HG02943 (cell line): Measurements from ENCODE around the gene TOGARAM2.
"Not testable (repeated sequence)": the region's sequence is repeated elsewhere in the genome, so short reads cannot be mapped to it uniquely, and the experiment has no call there.

ENCODE experiments used
- ATAC-seq: cut with Tn5 transposase; IDR thresholded peaks from one replicate; pipeline ENCODE4 v1.9.1; 2021; ENCODE audit warnings: mild to moderate bottlenecking, low read depth, moderate library complexity; ENCODE audit not compliant: unreplicated experiment

Gene TOGARAM2

DNA sequence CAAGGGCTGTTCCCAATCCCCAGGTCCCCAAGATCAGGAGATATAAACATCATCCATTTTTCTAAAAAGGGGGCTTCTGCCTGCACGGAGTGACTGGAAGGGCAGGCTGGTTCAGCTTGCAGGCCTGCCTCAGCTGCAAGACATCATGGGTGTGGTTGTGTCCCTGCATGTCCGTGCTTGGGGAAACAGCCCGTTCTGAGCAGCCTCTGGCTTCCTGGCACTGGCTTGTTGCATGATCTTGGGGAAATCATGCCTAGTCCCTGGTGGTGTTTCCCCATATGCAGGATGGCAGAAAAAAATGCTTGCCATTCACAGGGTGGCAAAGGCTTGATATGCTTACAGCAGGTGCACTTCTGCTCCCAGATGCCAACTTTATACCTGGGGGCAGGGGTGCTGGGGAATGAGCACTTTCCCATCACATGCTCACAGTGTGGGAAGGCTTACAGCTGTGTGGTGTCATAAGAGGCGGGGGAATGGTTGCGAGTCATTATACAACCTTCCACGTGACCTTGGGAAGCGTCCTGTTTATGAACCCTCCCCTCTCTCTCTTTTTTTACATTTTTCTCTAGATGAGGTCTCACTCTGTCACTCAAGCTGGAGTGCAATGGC, 86.0 kb downstream of the TOGARAM2 start:
- ATAC-seq = no peak

DNA sequence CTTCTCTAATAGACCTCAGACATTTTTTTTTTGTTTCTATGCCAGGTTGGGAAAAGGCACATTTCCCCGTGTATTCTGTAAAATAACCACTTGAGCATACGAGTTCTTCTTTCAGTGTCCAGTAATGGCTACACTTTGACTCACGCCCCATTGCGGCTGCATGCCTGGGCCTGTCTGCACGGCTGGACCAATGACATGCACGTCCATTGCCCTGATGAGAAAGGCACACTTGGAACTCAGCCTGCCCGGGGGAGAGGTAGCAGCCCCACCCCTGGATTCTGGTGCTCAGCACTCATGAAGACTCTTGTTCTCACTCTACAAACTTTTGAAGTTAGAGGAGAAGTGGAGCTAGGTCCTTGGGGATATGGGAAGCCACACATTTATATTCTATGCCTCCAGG, 87.4 kb downstream of the TOGARAM2 start:
- ATAC-seq = no peak

DNA sequence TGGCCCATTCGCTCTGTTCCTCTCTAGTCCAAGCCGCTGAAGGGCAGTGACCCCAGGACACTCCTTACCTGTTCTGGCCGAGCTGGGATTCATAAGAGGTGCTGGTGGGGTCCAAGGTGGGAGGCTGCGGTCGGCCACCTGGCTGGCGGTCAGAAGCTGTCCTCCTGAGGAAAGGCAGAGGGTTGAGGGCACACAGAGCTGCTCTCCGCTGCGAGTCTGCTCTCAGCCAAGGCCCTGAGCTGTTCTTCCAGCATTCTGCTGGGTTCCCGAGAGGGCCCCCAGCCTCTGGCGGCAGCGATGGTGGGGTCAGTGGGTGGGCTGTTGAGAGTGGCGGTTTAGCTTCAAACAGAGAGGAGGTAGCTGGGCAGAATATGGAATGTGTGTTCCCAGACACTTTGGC, 89.4 kb downstream of the TOGARAM2 start:
- no peak for ATAC-seq

- no peak for ATAC-seq
These were observed 90.2 kb downstream of the TOGARAM2 start for GRCh38 chr2:29071032-29071975.

- ATAC-seq = no peak
These were observed 91.2 kb downstream of the TOGARAM2 start for GRCh38 chr2:29072251-29072650.

DNA sequence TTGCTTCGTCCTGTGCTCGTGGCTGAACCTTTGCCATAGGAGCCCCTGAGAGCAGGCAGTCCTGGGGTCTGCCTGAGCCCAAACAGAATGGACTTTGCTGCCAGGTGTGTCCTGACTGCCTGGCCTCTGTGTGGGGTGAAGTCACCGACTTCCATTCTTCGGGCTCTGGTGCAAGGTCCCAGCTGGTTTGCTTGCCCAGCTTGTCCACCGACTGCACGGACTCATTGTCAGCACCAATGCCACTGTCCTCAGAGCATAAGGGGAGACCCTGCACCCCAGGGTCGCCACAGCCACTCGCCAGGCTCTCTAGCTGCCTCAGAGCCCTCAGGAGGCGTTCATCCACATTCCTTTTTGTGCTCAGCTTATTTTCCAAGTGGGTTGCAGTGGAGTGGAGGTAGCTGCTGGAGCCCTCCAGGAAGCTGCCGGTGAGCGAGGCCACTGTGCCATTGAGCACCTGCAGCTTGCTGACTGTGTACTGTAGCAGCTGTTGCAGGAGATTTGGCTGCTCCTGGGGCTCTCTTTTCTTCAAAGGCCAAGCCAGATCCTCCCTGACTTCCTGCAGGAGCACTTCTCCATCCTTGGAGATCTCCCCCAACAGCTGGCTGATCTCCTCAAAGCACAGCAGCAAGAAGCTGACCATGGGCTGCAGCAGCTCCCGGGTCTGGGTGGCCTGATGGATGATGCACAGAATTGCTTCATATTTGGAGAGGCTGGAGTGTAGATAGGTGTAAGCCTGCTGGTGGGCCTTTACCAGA, 92.0 kb downstream of the TOGARAM2 start:
- ATAC-seq = no peak

DNA sequence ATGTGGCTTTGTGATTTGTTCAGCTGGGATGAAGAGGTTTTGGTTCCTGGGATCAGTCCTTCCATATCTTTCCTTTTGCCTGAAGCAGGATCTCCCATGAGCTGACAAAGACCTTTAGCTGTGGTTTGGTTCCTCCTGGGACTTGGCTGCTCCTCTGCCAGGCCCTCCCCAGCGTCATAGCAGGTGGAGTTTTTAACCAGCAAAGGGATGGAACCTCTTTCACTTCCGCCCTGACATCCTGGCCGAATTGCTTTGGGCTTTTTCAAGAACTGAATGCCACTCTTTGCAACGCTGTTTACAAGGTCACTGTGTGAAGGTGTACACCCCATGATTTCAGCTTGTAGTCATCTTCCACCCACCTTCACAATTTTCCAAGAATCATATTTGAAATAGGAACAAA, 92.8 kb downstream of the TOGARAM2 start:
- no peak for ATAC-seq

- ATAC-seq = no peak
These were observed 93.3 kb downstream of the TOGARAM2 start, which contains the start of gene PCARE for GRCh38 chr2:29074411-29074810. PCARE (minus strand) TSS chr2:29074523; CDS start chr2:29074261, 262 bp downstream.

GRCh38 chr2:29075894-29076705, 95.0 kb downstream of the TOGARAM2 start:
- ATAC-seq = no peak

DNA sequence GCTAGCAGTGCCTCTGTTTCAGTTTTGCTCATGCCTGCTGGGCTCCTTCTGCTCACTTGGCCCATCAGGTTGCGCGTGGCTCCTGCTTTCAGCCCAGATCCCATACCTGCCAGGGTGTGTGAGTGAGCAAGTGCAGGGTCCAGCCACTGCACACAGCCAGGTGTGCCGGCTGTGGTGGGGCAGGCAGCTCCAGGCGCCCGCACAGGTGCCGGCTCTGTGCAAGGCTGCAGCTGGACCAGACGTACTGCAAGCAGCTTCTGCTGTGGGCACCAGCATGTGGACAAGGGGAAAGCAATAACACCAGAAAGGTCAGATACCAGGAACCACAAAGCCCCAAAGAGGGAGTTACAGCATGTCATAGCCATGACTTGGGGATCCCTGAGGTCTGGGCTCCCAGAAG, 98.8 kb downstream of the TOGARAM2 start:
- ATAC-seq = no peak

- ATAC-seq = no peak
These were observed 100.0 kb downstream of the TOGARAM2 start for GRCh38 chr2:29080886-29081743.

DNA sequence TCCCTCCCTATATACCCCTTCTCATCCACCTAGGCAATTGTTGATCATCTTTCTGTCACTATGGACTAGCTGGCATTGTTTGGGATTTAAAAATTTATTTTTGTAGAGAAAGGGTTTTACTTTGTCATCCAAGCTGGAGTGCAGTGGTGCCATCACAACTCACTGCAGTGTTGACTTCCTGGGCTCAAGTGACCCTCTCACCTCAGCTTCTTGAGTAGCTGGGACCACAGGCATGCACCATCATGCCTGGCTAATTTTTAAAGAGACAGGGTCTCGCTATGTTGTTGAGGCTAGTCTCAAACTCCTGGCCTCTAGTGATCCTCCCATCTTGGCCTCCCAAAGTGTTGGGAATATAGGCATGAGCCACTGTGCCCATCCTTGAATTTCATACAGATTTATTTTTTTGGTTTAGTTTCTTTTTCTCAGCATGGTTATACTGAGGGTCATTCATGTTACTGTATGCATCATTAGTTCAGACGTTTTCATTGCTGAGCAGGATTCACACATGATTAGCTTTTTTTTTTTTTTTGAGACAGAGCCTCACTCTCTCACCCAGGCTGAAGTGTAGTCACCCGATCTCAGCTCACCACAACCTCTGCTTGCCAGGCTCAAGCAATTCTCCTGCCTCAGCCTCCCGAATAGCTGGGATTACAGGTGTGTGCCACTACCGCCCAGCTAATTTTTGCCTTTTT, 101.9 kb downstream of the TOGARAM2 start:
- no peak for ATAC-seq

DNA sequence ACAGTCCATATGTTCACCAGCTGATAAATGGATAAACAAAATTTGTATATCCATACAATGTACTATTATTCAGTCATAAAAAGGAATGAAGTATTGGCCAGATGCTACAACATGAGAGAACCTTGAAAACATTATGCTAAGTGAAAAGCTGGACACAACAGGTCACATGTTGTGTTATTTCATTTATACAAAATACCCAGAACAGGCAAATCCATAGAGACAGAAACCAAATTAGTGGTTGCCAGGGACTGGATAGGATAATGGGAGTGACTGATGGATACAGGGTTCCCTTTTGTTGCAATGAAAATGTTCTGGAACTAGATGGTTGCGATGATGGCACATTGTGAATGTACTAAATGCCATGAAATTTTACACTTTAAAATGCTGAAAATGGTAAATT, 103.5 kb downstream of the TOGARAM2 start:
- no peak for ATAC-seq

DNA sequence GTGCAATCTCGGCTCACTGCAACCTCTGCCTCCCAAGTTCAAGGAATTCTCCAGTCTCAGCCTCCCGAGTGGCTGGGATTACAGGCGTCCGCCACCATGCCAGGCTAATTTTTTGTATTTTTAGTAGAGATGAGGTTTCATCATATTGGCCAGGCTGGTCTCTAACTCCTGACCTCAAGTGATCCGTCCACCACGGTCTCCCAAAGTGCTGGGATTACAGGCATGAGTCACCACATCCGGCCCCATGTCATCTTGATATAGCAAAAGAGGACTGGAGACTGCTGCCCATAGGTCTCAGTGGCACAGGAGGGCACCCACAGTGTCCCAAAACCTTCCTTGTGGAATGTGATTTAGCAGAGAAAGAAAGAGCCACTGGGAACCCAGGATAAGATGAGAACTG, 109.2 kb downstream of the TOGARAM2 start:
- ATAC-seq = not testable (repeated sequence)

- ATAC-seq = no peak
These were observed 115.9 kb downstream of the TOGARAM2 start for GRCh38 chr2:29096969-29097368.

DNA sequence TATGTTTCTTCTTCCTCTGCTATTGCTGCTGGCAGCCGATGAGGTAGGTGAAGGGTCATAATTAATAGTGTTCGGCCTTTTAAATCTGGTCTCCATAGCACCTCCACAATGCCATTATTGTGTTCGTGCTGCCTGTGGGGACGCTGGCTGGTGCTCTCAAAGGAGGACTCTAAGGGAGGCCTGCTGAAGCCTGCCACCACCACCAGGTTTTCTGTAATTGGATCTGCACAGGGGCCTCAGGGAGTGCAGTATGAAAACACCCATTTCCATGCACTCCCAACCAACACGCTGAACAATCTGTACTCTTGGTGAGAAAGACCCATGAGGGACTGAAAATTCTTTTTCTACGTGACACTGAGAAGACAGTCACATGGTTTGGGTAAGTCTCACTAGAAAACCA, 116.5 kb downstream of the TOGARAM2 start:
- no peak for ATAC-seq

DNA sequence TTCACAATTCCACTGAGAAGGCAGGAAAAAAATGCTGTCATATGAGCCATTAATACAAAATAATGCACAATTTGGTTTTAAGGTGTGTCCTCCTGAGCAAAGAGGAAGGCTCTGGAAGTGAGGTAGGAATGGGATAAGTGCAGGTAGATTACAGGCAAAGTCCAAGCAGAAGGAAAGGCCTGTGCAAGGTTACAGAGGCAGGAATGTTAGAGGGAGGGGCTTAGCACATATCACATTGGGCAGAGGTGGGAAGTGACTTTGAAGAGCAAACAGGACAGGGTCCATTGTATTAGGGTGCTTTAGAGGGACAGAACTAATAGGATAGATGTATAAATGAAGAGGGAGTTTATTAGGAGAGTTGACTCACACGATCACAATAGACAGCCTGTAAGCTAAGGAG, 119.5 kb downstream of the TOGARAM2 start:
- no peak for ATAC-seq
